Measurements from ENCODE around the gene DNAJC28. TPM values are rescaled to one million over a fixed set of nuclear protein-coding genes. Genes with fewer than 3 reads are reported as not detected.

The DNAJC28 gene
- total and polyA plus RNA-seq, 9 of the 15 experiments (the other 6 are each of a cell fraction or from before 2014, with no cell fraction given), result 0.68 to 2.5 (median 1.1) TPM

DNA sequence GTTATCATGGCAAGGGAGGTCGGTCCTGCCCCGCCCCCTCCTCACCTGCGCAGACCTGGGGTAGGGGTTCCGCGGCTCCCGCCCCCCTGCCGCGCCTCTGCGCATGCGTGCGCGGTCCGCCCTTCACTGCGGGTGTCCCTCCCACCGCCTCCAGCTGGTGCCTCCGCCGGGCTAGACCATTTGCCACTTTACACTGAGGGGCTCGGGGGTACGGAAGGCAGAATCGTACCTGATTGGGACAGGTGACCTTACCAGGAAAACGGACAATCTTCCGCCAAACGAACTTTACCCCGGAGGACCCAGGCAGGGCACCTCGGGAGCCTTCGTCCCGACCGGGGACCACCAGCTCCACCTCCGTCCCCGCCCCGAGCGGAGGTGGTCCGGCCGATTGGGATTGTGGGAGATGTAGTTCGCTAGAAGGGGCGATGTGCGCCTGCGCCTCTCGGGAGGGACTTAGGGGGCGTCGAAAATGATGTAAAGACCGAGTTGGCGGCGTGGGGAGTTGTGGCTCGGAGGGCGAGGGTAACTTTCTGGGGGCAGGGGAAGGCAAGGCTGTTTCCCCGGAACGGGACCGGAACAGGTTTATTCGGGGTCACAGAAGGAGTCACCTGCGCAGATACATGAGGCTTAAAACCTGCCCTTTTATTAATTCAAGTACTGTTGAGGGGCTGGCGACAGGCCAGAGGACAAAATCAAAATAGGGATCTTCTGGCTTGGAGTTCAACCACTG is at the start of gene DNAJC28 (continued):
- TF ChIP-seq, protein P1, sequence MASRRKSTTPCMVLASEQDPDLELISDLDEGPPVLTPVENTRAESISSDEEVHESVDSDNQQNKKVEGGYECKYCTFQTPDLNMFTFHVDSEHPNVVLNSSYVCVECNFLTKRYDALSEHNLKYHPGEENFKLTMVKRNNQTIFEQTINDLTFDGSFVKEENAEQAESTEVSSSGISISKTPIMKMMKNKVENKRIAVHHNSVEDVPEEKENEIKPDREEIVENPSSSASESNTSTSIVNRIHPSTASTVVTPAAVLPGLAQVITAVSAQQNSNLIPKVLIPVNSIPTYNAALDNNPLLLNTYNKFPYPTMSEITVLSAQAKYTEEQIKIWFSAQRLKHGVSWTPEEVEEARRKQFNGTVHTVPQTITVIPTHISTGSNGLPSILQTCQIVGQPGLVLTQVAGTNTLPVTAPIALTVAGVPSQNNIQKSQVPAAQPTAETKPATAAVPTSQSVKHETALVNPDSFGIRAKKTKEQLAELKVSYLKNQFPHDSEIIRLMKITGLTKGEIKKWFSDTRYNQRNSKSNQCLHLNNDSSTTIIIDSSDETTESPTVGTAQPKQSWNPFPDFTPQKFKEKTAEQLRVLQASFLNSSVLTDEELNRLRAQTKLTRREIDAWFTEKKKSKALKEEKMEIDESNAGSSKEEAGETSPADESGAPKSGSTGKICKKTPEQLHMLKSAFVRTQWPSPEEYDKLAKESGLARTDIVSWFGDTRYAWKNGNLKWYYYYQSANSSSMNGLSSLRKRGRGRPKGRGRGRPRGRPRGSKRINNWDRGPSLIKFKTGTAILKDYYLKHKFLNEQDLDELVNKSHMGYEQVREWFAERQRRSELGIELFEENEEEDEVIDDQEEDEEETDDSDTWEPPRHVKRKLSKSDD (conservative IDR thresholded peaks at IDR 0.05; ENCODE audit: low read length), result peak; percentile 67; the same call in 1 of the 2 replicates
- TF ChIP-seq MTA3 (IDR thresholded peaks at IDR 0.05; ENCODE audit: borderline replicate concordance) (peak; percentile 80; the same call in 1 of the 2 replicates), NFYB (IDR thresholded peaks at IDR 0.05; ENCODE audit: extremely low read depth, insufficient read length) (no peak), SMARCC2 (IDR thresholded peaks at IDR 0.05; ENCODE audit: low read depth) (no peak; the same call in 1 of the 2 replicates), ZNF644 (tag; IDR thresholded peaks at IDR 0.05; ENCODE audit: low read depth) (no peak; the same call in 1 of the 2 replicates), TRIM24 (IDR thresholded peaks at IDR 0.05) (no peak), ZNF551 (CRISPR knock-in tag; IDR thresholded peaks at IDR 0.05) (no peak), ZNF589 (CRISPR knock-in tag; IDR thresholded peaks at IDR 0.05; ENCODE audit: low read depth) (no peak), SIX5 (IDR thresholded peaks at IDR 0.05; ENCODE audit: borderline replicate concordance in 1 of 2, insufficient read depth in 1 of 2, low read depth in 1 of 2, low read length in 2 of 2) (peak; percentile 91 to 94), ZNF311 (CRISPR knock-in tag; IDR thresholded peaks at IDR 0.05) (no peak), KDM4B (IDR thresholded peaks at IDR 0.05; ENCODE audit: borderline replicate concordance in 2 of 2, low read depth in 1 of 2) (no peak), ZNF184 (CRISPR knock-in tag; IDR thresholded peaks at IDR 0.05) (no peak), ZNF707 (CRISPR knock-in tag; conservative IDR thresholded peaks at IDR 0.05) (no peak), L3MBTL2 (IDR thresholded peaks at IDR 0.05) (peak; percentile 86), SMAD3 (CRISPR knock-in tag; conservative IDR thresholded peaks at IDR 0.05) (0 out of 2 replicates have a peak, but pooled peaks have one; percentile 7), KDM5B (IDR thresholded peaks at IDR 0.05; ENCODE audit: insufficient replicate concordance, low read depth, low read length) (peak; percentile 57), TOE1 (IDR thresholded peaks at IDR 0.05; ENCODE audit: borderline replicate concordance) (peak; percentile 97), TOE1 (CRISPR knock-in tag; IDR thresholded peaks at IDR 0.05; ENCODE audit: borderline replicate concordance, low read depth) (0 out of 2 replicates have a peak, but pooled peaks have one; percentile 41), CEBPG (CRISPR knock-in tag; IDR thresholded peaks at IDR 0.05) (peak; percentile 71), CEBPG (tag; conservative IDR thresholded peaks at IDR 0.05 in 1 of 2, IDR thresholded peaks at IDR 0.05 in 1 of 2) (no peak), TSC22D4 (tag; IDR thresholded peaks at IDR 0.05) (no peak), NRF1 (conservative IDR thresholded peaks at IDR 0.05 in 1 of 2, IDR thresholded peaks at IDR 0.05 in 1 of 2) (peak; percentile 99), NONO (IDR thresholded peaks at IDR 0.05; ENCODE audit: low read depth in 2 of 2, low read length in 1 of 2) (peak in 1 of 2 experiments; percentile 98; a peak in 2 of 4 replicates)
- TF ChIP-seq, protein P2, sequence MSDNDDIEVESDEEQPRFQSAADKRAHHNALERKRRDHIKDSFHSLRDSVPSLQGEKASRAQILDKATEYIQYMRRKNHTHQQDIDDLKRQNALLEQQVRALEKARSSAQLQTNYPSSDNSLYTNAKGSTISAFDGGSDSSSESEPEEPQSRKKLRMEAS (CRISPR knock-in tag; IDR thresholded peaks at IDR 0.05), result peak; percentile 72
- TF ChIP-seq, protein P3, sequence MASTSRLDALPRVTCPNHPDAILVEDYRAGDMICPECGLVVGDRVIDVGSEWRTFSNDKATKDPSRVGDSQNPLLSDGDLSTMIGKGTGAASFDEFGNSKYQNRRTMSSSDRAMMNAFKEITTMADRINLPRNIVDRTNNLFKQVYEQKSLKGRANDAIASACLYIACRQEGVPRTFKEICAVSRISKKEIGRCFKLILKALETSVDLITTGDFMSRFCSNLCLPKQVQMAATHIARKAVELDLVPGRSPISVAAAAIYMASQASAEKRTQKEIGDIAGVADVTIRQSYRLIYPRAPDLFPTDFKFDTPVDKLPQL (IDR thresholded peaks at IDR 0.05; ENCODE audit: extremely low read depth, insufficient read length), result no peak

All from K562 (cell line).